Measurements from ENCODE around the gene ITGB6.

GRCh38 chr2:160141419-160141818, 58.7 kb downstream of the ITGB6 start:
- TF ChIP-seq CTCF (IDR thresholded peaks at IDR 0.05; ENCODE audit: insufficient read depth, low read depth, low read length) (no peak), EZH2 (IDR thresholded peaks at IDR 0.05; ENCODE audit: insufficient read depth, low read length) (no peak)

All from astrocyte (in vitro differentiated cells and primary cell).